K562 (cell line): Measurements from ENCODE around the gene RHBDF2. TPM values are rescaled to one million over a fixed set of nuclear protein-coding genes. Genes with fewer than 3 reads are reported as not detected.

Source experiments
- ATAC-seq: fragments of 200-7000 bp; cut with Tn5 transposase; 3 replicates; pipeline ENCODE4 v1.9.1; 2020; ENCODE audit warnings: moderate library complexity
- BruUV-seq: library from RNA; stranded (reverse); fragments of 400-500 nt; replicated peaks from 2 replicates; lab custom pipeline; 2021; lab: Mats Ljungman, UMichigan
- CTCF ChIA-PET: fragments of 300-600 bp; formaldehyde crosslinking; extraction: SDS; loops from one replicate; lab custom pipeline; 2021; ENCODE audit warnings: low intra/inter-chr PET ratio; lab: Yijun Ruan, JAX
- POLR2A ChIA-PET: fragments of 300-600, 350-650 bp; sonication (Branson Sonifier 250); formaldehyde crosslinking; extraction: SDS; loops from one replicate; lab custom pipeline; 2021; ENCODE audit warnings: antibody characterized with exemption, inconsistent platforms; lab: Yijun Ruan, JAX
- DNase-seq, 4 experiments: peaks; one replicate each; pipeline versions ENCODE4 v3.0.0 to v3.0.0-alpha.2; 2011 to 2018; ENCODE audit warnings: low spot score in 3 of 4, mixed read lengths in 3 of 4; ENCODE audit errors: extremely low read depth in 1 of 4
- FAIRE-seq: peaks from 2 replicates; lab custom pipeline; 2011; peaks lifted over from hg19 to GRCh38; lab: Jason Lieb, UNC
- H2AFZ ChIP-seq: 2 replicates; pipeline ENCODE4 v1.6.0; 2011; ENCODE audit warnings: low read depth, low read length, control low read depth, inconsistent platforms
- H3K27ac ChIP-seq: fragments of 200-600 bp; 3 replicates; pipeline ENCODE4 v1.8.0; 2011; ENCODE audit warnings: low read depth, mild to moderate bottlenecking, control low read depth, inconsistent platforms, low read length, moderate library complexity, mixed read lengths; ENCODE audit errors: extremely low read depth
- H3K27me3 ChIP-seq, 2 experiments: fragments of 300-600 bp in 1 of 2; 2 replicates in 1 of 2; 3 replicates in 1 of 2; pipeline versions ENCODE4 v1.6.0 to v1.8.0; 2011; ENCODE audit warnings: inconsistent platforms in 2 of 2, low read length in 2 of 2, mild to moderate bottlenecking in 1 of 2, mixed read lengths in 1 of 2, moderate library complexity in 1 of 2; ENCODE audit not compliant: control insufficient read depth in 2 of 2, insufficient read depth in 2 of 2
- H3K36me3 ChIP-seq: fragments of 300-600 bp; 3 replicates; pipeline ENCODE4 v1.8.0; 2011; ENCODE audit warnings: mild to moderate bottlenecking, low read length, inconsistent platforms; ENCODE audit not compliant: control insufficient read depth, insufficient read depth
- H3K4me1 ChIP-seq, 2 experiments: fragments of 200-600 bp in 1 of 2; replicated peaks in 1 of 2; 2 replicates in 1 of 2; 3 replicates in 1 of 2; pipeline versions ENCODE4 v1.5.1 to v1.8.0; 2011; ENCODE audit warnings: inconsistent platforms in 2 of 2, low read length in 2 of 2, mild to moderate bottlenecking in 1 of 2, mixed read lengths in 1 of 2, moderate library complexity in 1 of 2; ENCODE audit not compliant: control insufficient read depth in 2 of 2, insufficient read depth in 2 of 2
- H3K4me2 ChIP-seq: 2 replicates; pipeline ENCODE4 v1.6.1; 2011; ENCODE audit warnings: low read length, control low read depth, inconsistent platforms, mixed read lengths; ENCODE audit not compliant: insufficient read depth
- H3K4me3 ChIP-seq: fragments of 200-600 bp; sonication (generic), shearing (Covaris generic); 2 replicates; pipeline ENCODE4 v1.5.1; 2016; ENCODE audit warnings: control low read depth, inconsistent platforms
- H3K79me2 ChIP-seq: fragments of 200-600 bp; 3 replicates; pipeline ENCODE4 v1.8.0; 2011; ENCODE audit warnings: low read length, inconsistent platforms; ENCODE audit not compliant: control insufficient read depth, insufficient read depth
- H3K9ac ChIP-seq, 2 experiments: 2 replicates each; pipeline versions ENCODE4 v1.6.0 to v1.6.1; 2011; ENCODE audit warnings: low read depth in 2 of 2, low read length in 2 of 2, control low read depth in 1 of 2, inconsistent platforms in 1 of 2, mild to moderate bottlenecking in 1 of 2, mixed read lengths in 1 of 2; ENCODE audit not compliant: insufficient read depth in 1 of 2
- H3K9me1 ChIP-seq: one replicate; pipeline ENCODE4 v1.6.0; 2011; ENCODE audit warnings: inconsistent platforms, mild to moderate bottlenecking, low read length, moderate library complexity; ENCODE audit not compliant: control insufficient read depth, insufficient read depth
- H3K9me3 ChIP-seq: replicated peaks from 2 replicates; pipeline ENCODE4 v1.5.1; 2011; ENCODE audit warnings: low read depth, low read length, inconsistent platforms; ENCODE audit not compliant: control insufficient read depth, insufficient read depth
- H4K20me1 ChIP-seq: replicated peaks from 2 replicates; pipeline ENCODE4 v1.6.1; 2011; ENCODE audit warnings: low read length, inconsistent platforms, mixed read lengths; ENCODE audit not compliant: control insufficient read depth, insufficient read depth
- IRF2 ChIP-seq: sonication (generic); formaldehyde crosslinking; IDR thresholded peaks from 2 replicates; pipeline ENCODE4 v1.8.1; 2022; ENCODE audit warnings: mild to moderate bottlenecking, missing genetic modification reagents
- TEAD2 ChIP-seq: fragments of 450-650 bp; IDR thresholded peaks from 2 replicates; pipeline ENCODE4 v1.6.1; 2016; ENCODE audit warnings: missing genetic modification characterization, control low read depth, missing compliant biosample characterization
- WGBS: fragments of 100-300 bp; shearing (Covaris generic); methylation state at CpG from one replicate; pipeline ENCODE4 v1.1.6; 2016; ENCODE audit warnings: low coverage, mixed read lengths; ENCODE audit not compliant: insufficient coverage; ENCODE audit errors: missing lambda C conversion rate; 5-methylcytosine and 5-hydroxymethylcytosine counted together
- in situ Hi-C: fragments of 300-500 bp; cut with MboI; formaldehyde crosslinking; loops from 4 replicates; pipeline ENCODE4 v1.15.0; 2018; ENCODE audit warnings: inconsistent platforms, mixed read lengths
- intact Hi-C: fragments of 100-400 bp; cut with micrococcal nuclease; formaldehyde crosslinking; loops from 2 replicates; pipeline ENCODE4 v1.14.2; 2022
- polyA plus RNA-seq, 8 experiments: library from polyadenylated mRNA; depleted of rRNA in 4 of 8; stranded (reverse) in 5 of 8; unstranded in 3 of 8; fragments of >200 nt; fragmentation: Nextera tagmentation in 2 of 8; fragmentation: Illumina TruSeq in 1 of 8; extraction: Ambion mirVana in 2 of 8; extraction: Trizol in 1 of 8; gene quantifications; 2 replicates each; pipeline versions ENCODE4 v1.2.1 to v1.2.3, GENCODE V29; 2011 to 2014; ENCODE audit warnings: inconsistent platforms in 1 of 8, missing spikeins in 1 of 8
- total RNA-seq, 7 experiments: library from RNA; depleted of rRNA in 6 of 7; stranded (reverse); fragments of >200 nt in 6 of 7; fragmentation: Illumina TruSeq in 2 of 7; extraction: Trizol in 2 of 7; gene quantifications; 2 replicates each; pipeline versions ENCODE4 v1.2.1 to v1.2.3, GENCODE V29; 2011 to 2021; ENCODE audit warnings: low replicate concordance in 1 of 7
- TF ChIP-seq, protein P1 (sequence below), 2 experiments: fragments of 450-650 bp; formaldehyde crosslinking in 1 of 2; IDR thresholded peaks; 2 replicates each; pipeline versions ENCODE4 v1.4.0 to v1.6.1; 2014 to 2020; ENCODE audit warnings: mild to moderate bottlenecking in 2 of 2, borderline replicate concordance in 1 of 2, low read depth in 1 of 2

RHBDF2 gene
- total and polyA plus RNA-seq, 9 of the 15 experiments (the other 6 are each of a cell fraction or from before 2014, with no cell fraction given): 0.04 to 2.8 (median 1.1) TPM

DNA sequence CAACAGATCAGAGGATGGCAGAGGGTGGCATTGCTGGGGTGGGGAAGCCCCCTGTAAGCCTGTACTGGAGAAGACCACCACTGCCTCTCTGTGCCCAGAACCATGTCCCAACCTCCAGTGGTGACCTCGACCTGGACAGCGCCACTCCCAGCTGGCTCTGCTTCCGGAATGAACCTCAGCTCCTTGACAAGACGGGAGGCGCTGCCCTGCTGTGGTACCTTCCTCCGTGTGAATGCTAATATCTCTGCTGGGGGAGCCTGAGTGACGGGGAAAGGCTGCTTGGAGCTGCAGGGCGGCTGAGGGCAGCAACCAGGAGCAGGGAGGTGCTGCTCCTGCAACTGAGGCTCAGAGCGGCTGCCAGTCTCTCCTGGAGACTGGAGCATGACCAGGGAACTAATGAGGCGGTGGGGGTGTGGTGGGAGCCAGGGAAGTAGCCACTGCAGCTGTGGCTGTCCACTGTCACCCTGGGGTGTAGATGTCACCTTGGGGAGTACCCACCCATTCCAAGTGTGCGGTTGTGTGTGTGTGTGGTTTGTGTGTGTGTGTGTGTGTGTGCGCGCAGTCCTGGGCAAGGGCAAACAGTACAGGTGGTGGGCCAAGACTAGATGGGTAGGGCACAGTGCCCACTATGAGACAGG lies 44.8 kb upstream of the RHBDF2 start:
- WGBS: 53% methylated on average over 9 of the region's 13 CpGs
- Histone ChIP-seq H3K9me3 (no peaks in the 10 kb centered on the region), H3K4me1 (peaks cover 4 to 43% of the 10 kb centered on the region in 2 experiments), H3K9me1 (no peaks in the 10 kb centered on the region), H3K79me2 (no peaks in the 10 kb centered on the region), H3K4me2 (no peak overlapping the region), H3K9ac (peak overlapping the region in 1 of 2 experiments; percentile 37; a peak in 1 of 4 replicates)
- intact Hi-C loops: loop anchor here (1.0 to 5.0 kb wide), 2 partner anchors 39 to 80 kb away; no protein-coding TSS in a partner anchor
- ATAC-seq: no peak
- in situ Hi-C loops: no loop called here
- TF ChIP-seq TEAD2 (tag) (no peak), IRF2 (CRISPR knock-in tag) (no peak)
- TF ChIP-seq, protein P1, sequence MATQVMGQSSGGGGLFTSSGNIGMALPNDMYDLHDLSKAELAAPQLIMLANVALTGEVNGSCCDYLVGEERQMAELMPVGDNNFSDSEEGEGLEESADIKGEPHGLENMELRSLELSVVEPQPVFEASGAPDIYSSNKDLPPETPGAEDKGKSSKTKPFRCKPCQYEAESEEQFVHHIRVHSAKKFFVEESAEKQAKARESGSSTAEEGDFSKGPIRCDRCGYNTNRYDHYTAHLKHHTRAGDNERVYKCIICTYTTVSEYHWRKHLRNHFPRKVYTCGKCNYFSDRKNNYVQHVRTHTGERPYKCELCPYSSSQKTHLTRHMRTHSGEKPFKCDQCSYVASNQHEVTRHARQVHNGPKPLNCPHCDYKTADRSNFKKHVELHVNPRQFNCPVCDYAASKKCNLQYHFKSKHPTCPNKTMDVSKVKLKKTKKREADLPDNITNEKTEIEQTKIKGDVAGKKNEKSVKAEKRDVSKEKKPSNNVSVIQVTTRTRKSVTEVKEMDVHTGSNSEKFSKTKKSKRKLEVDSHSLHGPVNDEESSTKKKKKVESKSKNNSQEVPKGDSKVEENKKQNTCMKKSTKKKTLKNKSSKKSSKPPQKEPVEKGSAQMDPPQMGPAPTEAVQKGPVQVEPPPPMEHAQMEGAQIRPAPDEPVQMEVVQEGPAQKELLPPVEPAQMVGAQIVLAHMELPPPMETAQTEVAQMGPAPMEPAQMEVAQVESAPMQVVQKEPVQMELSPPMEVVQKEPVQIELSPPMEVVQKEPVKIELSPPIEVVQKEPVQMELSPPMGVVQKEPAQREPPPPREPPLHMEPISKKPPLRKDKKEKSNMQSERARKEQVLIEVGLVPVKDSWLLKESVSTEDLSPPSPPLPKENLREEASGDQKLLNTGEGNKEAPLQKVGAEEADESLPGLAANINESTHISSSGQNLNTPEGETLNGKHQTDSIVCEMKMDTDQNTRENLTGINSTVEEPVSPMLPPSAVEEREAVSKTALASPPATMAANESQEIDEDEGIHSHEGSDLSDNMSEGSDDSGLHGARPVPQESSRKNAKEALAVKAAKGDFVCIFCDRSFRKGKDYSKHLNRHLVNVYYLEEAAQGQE (IDR thresholded peaks at IDR 0.05; ENCODE audit: borderline replicate concordance): 0 out of 2 replicates have a peak, but pooled peaks have one; percentile 0
- TF ChIP-seq, protein P1 (CRISPR knock-in tag; IDR thresholded peaks at IDR 0.05; ENCODE audit: low read depth): no peak
- TF ChIP-seq, all 486 proteins: peak for 1
- no TSS peak for BruUV-seq
- Histone ChIP-seq H3K36me3 (no peaks in the 10 kb centered on the region), H3K27me3 (no peaks in the 10 kb centered on the region), H3K27ac (no peak overlapping the region), H2AFZ (no peak overlapping the region), H3K4me3 (no peak overlapping the region), H4K20me1 (no peaks in the 10 kb centered on the region)
- no peak for DNase-seq
- POLR2A ChIA-PET: interaction anchor here (0.5 to 2.5 kb wide), 6 partner anchors 12 to 189 kb away, joined by 3 to 12 read pairs (median 4); partner anchors contain the start of genes JMJD6 and METTL23
- FAIRE-seq: no peak
- CTCF ChIA-PET: interaction anchor here (2.1 kb wide), 1 partner anchor 23 kb away, joined by 24 read pairs; no protein-coding TSS in a partner anchor
